GM12892 (cell line): ENCODE results near the gene SGTA.

ENCODE experiments used
- POLR2A ChIP-seq: IDR thresholded peaks from 2 replicates; pipeline ENCODE4 v1.6.1; 2011; ENCODE audit warnings: low read depth, low read length, control low read depth
- POLR2AphosphoS5 ChIP-seq: IDR thresholded peaks from 2 replicates; pipeline ENCODE4 v1.6.1; 2011; ENCODE audit warnings: low read depth, low read length, control low read depth
- TAF1 ChIP-seq: IDR thresholded peaks from 2 replicates; pipeline ENCODE4 v1.6.1; 2011; ENCODE audit warnings: low read depth, mild to moderate bottlenecking, control low read depth, low read length, borderline replicate concordance

- TF ChIP-seq POLR2A (no peak), POLR2AphosphoS5 (no peak), TAF1 (no peak)
Measured at GRCh38 chr19:2726904-2727639, 56.0 kb downstream of the SGTA start.
